Neuronal stem cell (in vitro differentiated cells): ENCODE results near the gene CLNK.

Experiments
- DNase-seq: peaks from one replicate; pipeline ENCODE4 v3.0.0-alpha.2; 2013; ENCODE audit warnings: low spot score
- H2AFZ ChIP-seq: one replicate; pipeline ENCODE4 v1.6.1; 2013; ENCODE audit warnings: mild to moderate bottlenecking, low read length, inconsistent platforms
- H2AK5ac ChIP-seq: 2 replicates; pipeline ENCODE4 v1.6.1; 2013; ENCODE audit warnings: low read depth, mild to moderate bottlenecking, inconsistent platforms, low read length, moderate library complexity, mixed read lengths
- H2BK120ac ChIP-seq: 2 replicates; pipeline ENCODE4 v1.6.1; 2013; ENCODE audit warnings: low read depth, mild to moderate bottlenecking, inconsistent platforms, low read length, moderate library complexity, mixed read lengths
- H2BK12ac ChIP-seq: one replicate; pipeline ENCODE4 v1.6.1; 2013; ENCODE audit warnings: low read length, inconsistent platforms
- H2BK15ac ChIP-seq: 2 replicates; pipeline ENCODE4 v1.6.1; 2013; ENCODE audit warnings: mild to moderate bottlenecking, low read length, inconsistent platforms, mixed read lengths
- H2BK5ac ChIP-seq: one replicate; pipeline ENCODE4 v1.6.1; 2013; ENCODE audit warnings: inconsistent platforms, mild to moderate bottlenecking, low read length, moderate library complexity
- H3K14ac ChIP-seq: one replicate; pipeline ENCODE4 v1.6.1; 2013; ENCODE audit warnings: low read length, inconsistent platforms
- H3K18ac ChIP-seq: 2 replicates; pipeline ENCODE4 v1.6.1; 2013; ENCODE audit warnings: low read length, inconsistent platforms
- H3K23ac ChIP-seq: 2 replicates; pipeline ENCODE4 v1.6.1; 2013; ENCODE audit warnings: low read depth, mild to moderate bottlenecking, mixed read lengths, low read length, inconsistent platforms; ENCODE audit not compliant: poor library complexity
- H3K27ac ChIP-seq: replicated peaks from 3 replicates; pipeline ENCODE4 v1.5.1; 2013; ENCODE audit warnings: low read length, inconsistent platforms
- H3K27me3 ChIP-seq, 3 experiments: 2 replicates each; pipeline ENCODE4 v1.6.1; 2013; ENCODE audit warnings: low read length in 3 of 3, mild to moderate bottlenecking in 2 of 3, inconsistent platforms in 1 of 3, low read depth in 1 of 3, mixed read lengths in 1 of 3, moderate library complexity in 1 of 3; ENCODE audit not compliant: control insufficient read depth in 3 of 3, insufficient read depth in 3 of 3
- H3K36me3 ChIP-seq, 2 donors: replicated peaks in 1 of 2; 2 replicates each; pipeline ENCODE4 v1.6.1; 2013; ENCODE audit warnings: low read length in 2 of 2; ENCODE audit not compliant: control insufficient read depth in 2 of 2, insufficient read depth in 2 of 2
- H3K4ac ChIP-seq: 2 replicates; pipeline ENCODE4 v1.6.1; 2013; ENCODE audit warnings: inconsistent platforms, mild to moderate bottlenecking, low read length, moderate library complexity
- H3K4me1 ChIP-seq, 2 donors: 1 replicate in 1 of 2; 2 replicates in 1 of 2; pipeline ENCODE4 v1.6.1; 2013; ENCODE audit warnings: low read length in 2 of 2, low read depth in 1 of 2; ENCODE audit not compliant: control insufficient read depth in 2 of 2, insufficient read depth in 1 of 2
- H3K4me2 ChIP-seq: one replicate; pipeline ENCODE4 v1.6.1; 2013; ENCODE audit warnings: mild to moderate bottlenecking, low read length, inconsistent platforms; ENCODE audit not compliant: insufficient read depth, poor library complexity, severe bottlenecking
- H3K4me3 ChIP-seq, 2 donors: 2 replicates each; pipeline ENCODE4 v1.5.1; 2013; ENCODE audit warnings: low read length in 2 of 2, mild to moderate bottlenecking in 2 of 2, inconsistent platforms in 1 of 2, moderate library complexity in 1 of 2
- H3K79me1 ChIP-seq: one replicate; pipeline ENCODE4 v1.6.1; 2013; ENCODE audit warnings: low read depth, mild to moderate bottlenecking, inconsistent platforms, low read length, moderate library complexity
- H3K9ac ChIP-seq: one replicate; pipeline ENCODE4 v1.6.1; 2013; ENCODE audit warnings: mild to moderate bottlenecking, low read depth, low read length, inconsistent platforms; ENCODE audit not compliant: poor library complexity
- H3K9me3 ChIP-seq, 2 donors: replicated peaks in 1 of 2; 2 replicates each; pipeline versions ENCODE3 to v1.6.1; 2013; ENCODE audit warnings: low read length in 2 of 2, mild to moderate bottlenecking in 2 of 2, inconsistent platforms in 1 of 2, low read depth in 1 of 2, mixed read lengths in 1 of 2, moderate library complexity in 1 of 2; ENCODE audit not compliant: control insufficient read depth in 2 of 2, insufficient read depth in 1 of 2
- H4K8ac ChIP-seq: one replicate; pipeline ENCODE4 v1.6.1; 2013; ENCODE audit warnings: low read depth, mild to moderate bottlenecking, inconsistent platforms, low read length, moderate library complexity
- H4K91ac ChIP-seq: one replicate; pipeline ENCODE4 v1.6.1; 2013; ENCODE audit warnings: low read length, low read depth, mild to moderate bottlenecking, inconsistent platforms; ENCODE audit not compliant: poor library complexity
- WGBS, 2 donors: extraction: QIAGEN DNeasy Blood & Tissue Kit; methylation state at CpG; one replicate each; pipeline ENCODE4 v1.1.7; 2013; ENCODE audit warnings: missing lambda C conversion rate in 2 of 2, mixed read lengths in 1 of 2; ENCODE audit not compliant: insufficient read length in 2 of 2, insufficient replicate concordance in 1 of 2; ENCODE audit errors: extremely low coverage in 2 of 2; 5-methylcytosine and 5-hydroxymethylcytosine counted together

CLNK gene

DNA sequence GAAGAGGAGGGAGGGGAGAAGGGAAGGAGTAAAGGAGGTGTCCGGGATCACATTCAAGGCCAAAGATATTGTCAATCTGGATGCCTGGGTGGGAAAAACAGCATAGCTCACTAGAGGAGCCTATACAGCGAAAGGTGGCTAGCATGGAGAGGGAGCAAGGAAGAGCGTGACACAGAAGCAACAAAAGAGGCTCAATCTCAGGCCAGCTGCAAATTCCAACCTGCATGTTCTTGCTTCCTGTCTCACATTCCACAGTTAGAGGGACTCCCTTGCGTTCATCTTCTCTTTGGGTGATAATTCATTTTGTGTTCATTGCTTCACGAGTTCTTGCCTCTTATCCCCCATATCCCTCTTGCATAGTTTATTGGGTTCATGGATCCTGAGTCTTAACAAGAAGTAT is 3.0 kb upstream of the CLNK start:
- Histone ChIP-seq H3K4me3 (no peak overlapping the region), H3K23ac (no peak overlapping the region), H4K8ac (no peak overlapping the region), H3K36me3 (no peaks in the 10 kb centered on the region), H2AK5ac (no peak overlapping the region), H3K4me2 (no peak overlapping the region), H3K14ac (no peak overlapping the region), H3K18ac (no peak overlapping the region), H2BK12ac (no peak overlapping the region), H2BK120ac (no peak overlapping the region), H2AFZ (peak overlapping the region; percentile 5), H3K4ac (no peak overlapping the region), H2BK15ac (no peak overlapping the region), H3K4me1 (peaks cover 2 to 7% of the 10 kb centered on the region in 2 donors), H3K9me3 (peaks cover 0 to 3% of the 10 kb centered on the region in 2 donors), H3K27me3 (peaks cover 0 to 1% (median 0%) of the 10 kb centered on the region in 3 experiments), H3K9ac (no peak overlapping the region), H3K79me1 (no peaks in the 10 kb centered on the region), H3K27ac (no peak overlapping the region), H2BK5ac (no peak overlapping the region), H4K91ac (no peak overlapping the region)
- WGBS, 2 donors, result no CpG with 5 or more reads among the region's 5 CpGs
- DNase-seq, result no peak

DNA sequence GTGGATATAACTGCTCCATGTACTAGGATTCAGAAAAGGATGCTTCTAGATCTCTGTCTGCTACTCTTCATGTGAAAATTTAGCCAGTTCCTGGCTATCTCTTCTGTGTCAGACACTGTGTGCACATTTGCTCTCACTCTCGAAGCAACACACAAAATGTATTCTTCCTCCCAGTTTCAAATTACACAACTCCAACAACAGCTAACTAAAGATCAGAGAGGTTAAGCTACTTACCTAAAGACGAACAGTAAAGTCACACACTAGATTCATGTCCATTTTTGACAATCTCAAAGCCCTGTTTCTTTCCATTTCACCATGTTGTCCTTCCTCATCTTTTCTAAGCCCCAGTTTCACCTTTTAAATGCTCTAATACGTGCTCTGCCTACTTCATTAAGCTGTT is 2.2 kb downstream of the CLNK start:
- H3K18ac ChIP-seq, result no peak overlapping the region
- no peak overlapping the region for H3K27ac ChIP-seq
- H2AFZ ChIP-seq, result no peak overlapping the region
- no peak overlapping the region for H3K23ac ChIP-seq
- no peak overlapping the region for H3K9ac ChIP-seq
- no peaks in the 10 kb centered on the region for H3K36me3 ChIP-seq
- no peak overlapping the region for H2BK12ac ChIP-seq
- no peak overlapping the region for H2AK5ac ChIP-seq
- no peak for DNase-seq
- H2BK15ac ChIP-seq, result no peak overlapping the region
- no peak overlapping the region for H3K4ac ChIP-seq
- peaks cover 0 to 7% of the 10 kb centered on the region in 2 donors for H3K4me1 ChIP-seq
- H3K79me1 ChIP-seq, result no peaks in the 10 kb centered on the region
- H2BK120ac ChIP-seq, result no peak overlapping the region
- H3K27me3 ChIP-seq, result peaks cover 0 to 1% (median 0%) of the 10 kb centered on the region in 3 experiments
- H4K8ac ChIP-seq, result no peak overlapping the region
- H3K9me3 ChIP-seq, result peaks cover 0 to 3% of the 10 kb centered on the region in 2 donors
- H3K14ac ChIP-seq, result no peak overlapping the region
- no peak overlapping the region for H3K4me3 ChIP-seq
- no peak overlapping the region for H4K91ac ChIP-seq
- WGBS, 2 donors, result no CpG with 5 or more reads among the region's 3 CpGs
- H2BK5ac ChIP-seq, result no peak overlapping the region
- H3K4me2 ChIP-seq, result no peak overlapping the region

DNA sequence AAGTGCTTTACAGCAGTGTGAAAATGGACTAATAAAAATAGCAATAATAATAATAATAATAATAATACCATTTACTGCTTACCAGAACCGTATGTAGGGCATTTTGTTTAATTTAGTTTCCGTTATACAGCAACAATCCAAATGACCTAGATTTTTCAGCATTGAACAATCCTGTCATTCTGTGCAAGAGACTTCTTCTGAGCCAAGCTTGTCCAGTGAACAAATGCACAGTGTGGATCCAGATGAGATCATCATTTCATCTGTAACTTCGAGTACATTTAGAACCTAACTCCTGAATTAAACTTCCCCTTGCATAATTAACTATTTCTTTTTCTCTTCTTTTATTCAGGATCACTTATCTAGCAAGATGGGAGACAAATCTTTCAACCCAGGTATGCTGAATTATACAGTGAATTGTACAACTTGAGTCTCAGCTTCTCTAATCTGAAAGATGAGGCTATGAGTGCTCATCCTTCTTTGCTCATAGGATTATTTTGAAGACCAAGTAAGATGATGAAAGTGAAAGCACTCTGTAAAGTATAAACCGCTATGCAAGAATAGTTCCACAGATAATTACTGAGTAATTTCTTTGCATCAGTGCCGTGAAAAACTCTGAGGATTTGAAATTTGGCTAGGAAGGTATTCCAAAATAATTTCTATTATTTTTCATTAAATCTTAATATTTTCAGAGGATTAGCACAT is 6.6 kb downstream of the CLNK start:
- H3K14ac ChIP-seq, result no peak overlapping the region
- no peak overlapping the region for H2AFZ ChIP-seq
- no peaks in the 10 kb centered on the region for H3K4me1 ChIP-seq
- no peak overlapping the region for H3K4me3 ChIP-seq
- H3K18ac ChIP-seq, result no peak overlapping the region
- no peak for DNase-seq
- no peak overlapping the region for H2BK120ac ChIP-seq
- H2AK5ac ChIP-seq, result no peak overlapping the region
- no peaks in the 10 kb centered on the region for H3K9me3 ChIP-seq
- H2BK5ac ChIP-seq, result no peak overlapping the region
- no CpG with 5 or more reads among the region's 5 CpGs for WGBS, 2 donors
- H3K27me3 ChIP-seq, result no peaks in the 10 kb centered on the region
- H3K23ac ChIP-seq, result no peak overlapping the region
- no peak overlapping the region for H2BK15ac ChIP-seq
- H4K8ac ChIP-seq, result no peak overlapping the region
- no peaks in the 10 kb centered on the region for H3K79me1 ChIP-seq
- H2BK12ac ChIP-seq, result no peak overlapping the region
- H3K36me3 ChIP-seq, result no peaks in the 10 kb centered on the region
- H3K27ac ChIP-seq, result no peak overlapping the region
- no peak overlapping the region for H3K9ac ChIP-seq
- no peak overlapping the region for H3K4me2 ChIP-seq
- H3K4ac ChIP-seq, result no peak overlapping the region
- H4K91ac ChIP-seq, result no peak overlapping the region

DNA sequence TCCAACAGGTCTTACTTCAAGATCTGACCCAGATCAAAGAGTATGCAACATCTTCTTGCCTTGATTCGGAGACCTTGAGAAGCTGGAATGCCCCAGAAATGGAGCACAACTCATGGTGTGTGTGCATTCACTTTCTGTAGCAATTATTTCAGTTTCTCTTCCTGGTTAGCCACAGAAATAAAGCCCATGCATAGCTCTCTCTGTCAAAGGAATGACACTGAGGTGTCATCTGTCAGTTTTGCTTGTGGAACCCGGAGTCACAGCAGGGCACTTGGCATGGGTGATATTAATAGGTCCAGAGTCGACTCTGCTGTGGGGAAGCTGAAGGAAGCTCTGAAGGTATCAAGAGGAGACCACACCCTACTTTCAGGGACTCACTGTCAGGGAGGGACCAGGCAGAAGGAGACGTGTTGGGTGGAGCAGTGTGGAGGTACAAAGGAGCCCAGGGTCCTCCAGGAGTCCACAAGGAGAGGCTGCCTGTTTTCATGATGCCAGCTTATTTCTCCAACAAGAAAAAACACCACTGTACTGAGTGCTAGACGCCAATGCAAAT is 10.7 kb downstream of the CLNK start:
- no peak for DNase-seq
- H2AK5ac ChIP-seq, result no peak overlapping the region
- no CpG with 5 or more reads among the region's 5 CpGs for WGBS, 2 donors
- H3K4me2 ChIP-seq, result no peak overlapping the region
- no peak overlapping the region for H4K8ac ChIP-seq
- peaks cover 0 to 5% of the 10 kb centered on the region in 2 donors for H3K4me1 ChIP-seq
- H3K18ac ChIP-seq, result no peak overlapping the region
- H4K91ac ChIP-seq, result no peak overlapping the region
- H2BK5ac ChIP-seq, result no peak overlapping the region
- H2AFZ ChIP-seq, result no peak overlapping the region
- no peaks in the 10 kb centered on the region for H3K9me3 ChIP-seq
- H3K27me3 ChIP-seq, result no peaks in the 10 kb centered on the region
- H2BK15ac ChIP-seq, result no peak overlapping the region
- no peak overlapping the region for H3K4ac ChIP-seq
- no peak overlapping the region for H3K4me3 ChIP-seq
- no peak overlapping the region for H3K14ac ChIP-seq
- H3K36me3 ChIP-seq, result no peaks in the 10 kb centered on the region
- H2BK12ac ChIP-seq, result no peak overlapping the region
- H3K79me1 ChIP-seq, result no peaks in the 10 kb centered on the region
- no peak overlapping the region for H2BK120ac ChIP-seq
- H3K9ac ChIP-seq, result no peak overlapping the region
- H3K23ac ChIP-seq, result no peak overlapping the region
- no peak overlapping the region for H3K27ac ChIP-seq
